GM12878 (cell line): ENCODE data around the gene ENTREP3. TPM values are rescaled to one million over a fixed set of nuclear protein-coding genes. Genes with fewer than 3 reads are reported as not detected.
A peak's percentile ranks its signal among the peaks of the same experiment; 100 is the strongest.

Experiments used
- ATF3 ChIP-seq: IDR thresholded peaks from 2 replicates; pipeline ENCODE4 v1.6.1; 2011; ENCODE audit warnings: low read depth, mild to moderate bottlenecking, low read length, moderate library complexity, borderline replicate concordance; ENCODE audit errors: extremely low read depth
- BCL3 ChIP-seq: IDR thresholded peaks from 2 replicates; pipeline ENCODE4 v1.6.1; 2011; ENCODE audit warnings: borderline replicate concordance, low read depth, mild to moderate bottlenecking, moderate library complexity, low read length; ENCODE audit not compliant: insufficient read depth, poor library complexity, severe bottlenecking
- ESRRA ChIP-seq: IDR thresholded peaks from 2 replicates; pipeline ENCODE4 v1.6.1; 2012; ENCODE audit warnings: mild to moderate bottlenecking, low read length, improper control_type of control experiment
- HDGF ChIP-seq: fragments of 450-650 bp; IDR thresholded peaks from 2 replicates; pipeline ENCODE4 v1.6.1; 2016; ENCODE audit warnings: antibody characterized with exemption
- IKZF2 ChIP-seq, 2 experiments: fragments of 450-650 bp; IDR thresholded peaks; 2 replicates each; pipeline ENCODE4 v1.6.1; 2017; ENCODE audit warnings: mild to moderate bottlenecking in 2 of 2, moderate library complexity in 2 of 2
- KLF5 ChIP-seq: fragments of 450-650 bp; IDR thresholded peaks from 2 replicates; pipeline ENCODE4 v1.6.1; 2014; ENCODE audit warnings: mild to moderate bottlenecking; ENCODE audit not compliant: partially characterized antibody
- MXI1 ChIP-seq: fragments of 150-350 bp; IDR thresholded peaks from 2 replicates; pipeline ENCODE4 v1.6.1; 2011; ENCODE audit warnings: low read depth, mild to moderate bottlenecking, inconsistent platforms, low read length, improper control_type of control experiment
- MYC ChIP-seq: IDR thresholded peaks from 2 replicates; pipeline ENCODE4 v1.6.1; 2011; ENCODE audit warnings: mild to moderate bottlenecking, low read length, moderate library complexity, inconsistent platforms; ENCODE audit not compliant: insufficient read depth, insufficient replicate concordance, insufficient read length, severe bottlenecking
- NBN ChIP-seq: fragments of 450-650 bp; IDR thresholded peaks from 2 replicates; pipeline ENCODE4 v1.6.1; 2016
- POLR2AphosphoS2 ChIP-seq: IDR thresholded peaks from 2 replicates; pipeline ENCODE4 v1.6.1; 2011; ENCODE audit warnings: low read depth, mild to moderate bottlenecking, low read length, improper control_type of control experiment, moderate library complexity
- POLR2AphosphoS5 ChIP-seq: IDR thresholded peaks from 2 replicates; pipeline ENCODE4 v1.6.1; 2011; ENCODE audit warnings: mild to moderate bottlenecking, low read length, inconsistent platforms
- RB1 ChIP-seq: fragments of 450-650 bp; formaldehyde crosslinking; IDR thresholded peaks from 2 replicates; pipeline ENCODE4 v1.6.1; 2017; ENCODE audit warnings: mild to moderate bottlenecking, borderline replicate concordance
- RELA ChIP-seq: fragments of 450-650 bp; IDR thresholded peaks from 2 replicates; pipeline ENCODE4 v1.8.0; 2014; ENCODE audit warnings: borderline replicate concordance; ENCODE audit not compliant: partially characterized antibody
- SREBF1 ChIP-seq: IDR thresholded peaks from 2 replicates; pipeline ENCODE4 v1.6.1; 2012; ENCODE audit warnings: mild to moderate bottlenecking, low read length
- STAT1 ChIP-seq: fragments of 450-650 bp; conservative IDR thresholded peaks from 2 replicates; pipeline ENCODE4 v1.6.1; 2014; ENCODE audit warnings: antibody characterized with exemption, mild to moderate bottlenecking
- SUZ12 ChIP-seq: fragments of 200-600 bp; sonication (generic); IDR thresholded peaks from one replicate; pipeline ENCODE4 v1.6.1; 2018; ENCODE audit warnings: antibody characterized with exemption, mild to moderate bottlenecking; ENCODE audit not compliant: unreplicated experiment
- YBX1 ChIP-seq: fragments of 450-650 bp; IDR thresholded peaks from 2 replicates; pipeline ENCODE4 v1.6.1; 2016; ENCODE audit warnings: antibody characterized with exemption
- polyA plus RNA-seq, 11 experiments: library from polyadenylated mRNA; depleted of rRNA in 4 of 11; unstranded in 6 of 11; stranded (reverse) in 5 of 11; fragments of >200 nt; fragmentation: Nextera tagmentation in 4 of 11; fragmentation: Illumina TruSeq in 1 of 11; extraction: Ambion mirVana in 4 of 11; extraction: Trizol in 1 of 11; gene quantifications; 1 replicate in 1 of 11; 2 replicates in 10 of 11; pipeline versions ENCODE4 v1.2.1 to v1.2.3, GENCODE V29; 2011 to 2016; ENCODE audit warnings: inconsistent platforms in 2 of 11, missing spikeins in 2 of 11, low read depth in 1 of 11
- total RNA-seq, 4 experiments: library from RNA; depleted of rRNA in 3 of 4; stranded (reverse); fragments of >200 nt in 3 of 4; fragmentation: Illumina TruSeq in 1 of 4; extraction: Trizol in 1 of 4; gene quantifications; 2 replicates each; pipeline versions ENCODE4 v1.2.1 to v1.2.3, GENCODE V29; 2013 to 2021
- TF ChIP-seq, protein P1 (sequence below): fragments of 150-350 bp; IDR thresholded peaks from 2 replicates; pipeline ENCODE4 v1.6.1; 2014; ENCODE audit warnings: mild to moderate bottlenecking, low read depth, low read length
- TF ChIP-seq, protein P2 (sequence below): fragments of 450-650 bp; IDR thresholded peaks from 2 replicates; pipeline ENCODE4 v1.6.1; 2018; ENCODE audit warnings: mild to moderate bottlenecking, low read depth, moderate library complexity; ENCODE audit not compliant: partially characterized antibody
- TF ChIP-seq, protein P3 (sequence below): fragments of 450-650 bp; IDR thresholded peaks from 2 replicates; pipeline ENCODE4 v1.6.1; 2017; ENCODE audit warnings: low read depth, mild to moderate bottlenecking, moderate library complexity
- TF ChIP-seq, protein P4 (sequence below): fragments of 450-650 bp; IDR thresholded peaks from 2 replicates; pipeline ENCODE4 v1.6.1; 2016; ENCODE audit warnings: mild to moderate bottlenecking

Gene ENTREP3
- total and polyA plus RNA-seq, 10 of the 15 experiments (the other 5 are each of a cell fraction or from before 2014, with no cell fraction given): 1.7 to 31.8 (median 3.9) TPM

DNA sequence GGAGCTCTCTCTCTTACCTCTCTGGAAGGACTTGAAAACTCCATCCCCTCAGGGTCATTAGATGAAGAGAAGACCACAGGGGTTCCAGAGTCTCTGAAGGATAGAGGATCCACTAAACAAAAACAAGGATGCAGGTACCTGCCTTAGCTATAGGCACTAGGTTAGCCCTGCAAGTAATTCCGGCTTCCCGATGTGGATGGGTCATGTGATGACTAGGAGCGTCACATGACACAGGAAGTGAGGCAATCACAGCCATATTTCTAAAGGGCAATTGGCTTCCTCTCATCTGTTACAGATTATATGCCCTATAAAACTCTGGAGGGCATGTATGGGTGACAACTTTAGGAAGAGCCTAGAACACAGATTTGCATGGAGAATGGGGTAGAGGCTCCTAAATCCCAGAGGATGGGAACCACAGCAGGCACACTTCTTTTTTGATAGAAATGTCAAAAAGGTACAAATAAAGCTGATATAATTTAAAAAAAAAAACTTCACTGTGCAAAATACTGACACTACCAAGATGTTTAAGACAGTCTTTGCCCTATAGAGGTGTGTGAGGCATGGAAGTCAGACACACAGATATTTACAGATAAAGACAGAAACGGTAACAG, 14.1 kb downstream of the ENTREP3 start (continued):
- TF ChIP-seq, protein P1, sequence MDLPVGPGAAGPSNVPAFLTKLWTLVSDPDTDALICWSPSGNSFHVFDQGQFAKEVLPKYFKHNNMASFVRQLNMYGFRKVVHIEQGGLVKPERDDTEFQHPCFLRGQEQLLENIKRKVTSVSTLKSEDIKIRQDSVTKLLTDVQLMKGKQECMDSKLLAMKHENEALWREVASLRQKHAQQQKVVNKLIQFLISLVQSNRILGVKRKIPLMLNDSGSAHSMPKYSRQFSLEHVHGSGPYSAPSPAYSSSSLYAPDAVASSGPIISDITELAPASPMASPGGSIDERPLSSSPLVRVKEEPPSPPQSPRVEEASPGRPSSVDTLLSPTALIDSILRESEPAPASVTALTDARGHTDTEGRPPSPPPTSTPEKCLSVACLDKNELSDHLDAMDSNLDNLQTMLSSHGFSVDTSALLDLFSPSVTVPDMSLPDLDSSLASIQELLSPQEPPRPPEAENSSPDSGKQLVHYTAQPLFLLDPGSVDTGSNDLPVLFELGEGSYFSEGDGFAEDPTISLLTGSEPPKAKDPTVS: no peak
- TF ChIP-seq KLF5: no peak
- TF ChIP-seq IKZF2 (IDR thresholded peaks at IDR 0.05): no peak
- no peak for TF ChIP-seq SREBF1
- TF ChIP-seq RB1: no peak
- TF ChIP-seq POLR2AphosphoS5: no peak
- TF ChIP-seq, protein P2, sequence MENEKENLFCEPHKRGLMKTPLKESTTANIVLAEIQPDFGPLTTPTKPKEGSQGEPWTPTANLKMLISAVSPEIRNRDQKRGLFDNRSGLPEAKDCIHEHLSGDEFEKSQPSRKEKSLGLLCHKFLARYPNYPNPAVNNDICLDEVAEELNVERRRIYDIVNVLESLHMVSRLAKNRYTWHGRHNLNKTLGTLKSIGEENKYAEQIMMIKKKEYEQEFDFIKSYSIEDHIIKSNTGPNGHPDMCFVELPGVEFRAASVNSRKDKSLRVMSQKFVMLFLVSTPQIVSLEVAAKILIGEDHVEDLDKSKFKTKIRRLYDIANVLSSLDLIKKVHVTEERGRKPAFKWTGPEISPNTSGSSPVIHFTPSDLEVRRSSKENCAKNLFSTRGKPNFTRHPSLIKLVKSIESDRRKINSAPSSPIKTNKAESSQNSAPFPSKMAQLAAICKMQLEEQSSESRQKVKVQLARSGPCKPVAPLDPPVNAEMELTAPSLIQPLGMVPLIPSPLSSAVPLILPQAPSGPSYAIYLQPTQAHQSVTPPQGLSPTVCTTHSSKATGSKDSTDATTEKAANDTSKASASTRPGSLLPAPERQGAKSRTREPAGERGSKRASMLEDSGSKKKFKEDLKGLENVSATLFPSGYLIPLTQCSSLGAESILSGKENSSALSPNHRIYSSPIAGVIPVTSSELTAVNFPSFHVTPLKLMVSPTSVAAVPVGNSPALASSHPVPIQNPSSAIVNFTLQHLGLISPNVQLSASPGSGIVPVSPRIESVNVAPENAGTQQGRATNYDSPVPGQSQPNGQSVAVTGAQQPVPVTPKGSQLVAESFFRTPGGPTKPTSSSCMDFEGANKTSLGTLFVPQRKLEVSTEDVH: peak; percentile 74
- peak; percentile 99 for TF ChIP-seq ATF3
- peak; percentile 58; the same call in 1 of the 2 replicates for TF ChIP-seq NBN
- TF ChIP-seq, protein P3, sequence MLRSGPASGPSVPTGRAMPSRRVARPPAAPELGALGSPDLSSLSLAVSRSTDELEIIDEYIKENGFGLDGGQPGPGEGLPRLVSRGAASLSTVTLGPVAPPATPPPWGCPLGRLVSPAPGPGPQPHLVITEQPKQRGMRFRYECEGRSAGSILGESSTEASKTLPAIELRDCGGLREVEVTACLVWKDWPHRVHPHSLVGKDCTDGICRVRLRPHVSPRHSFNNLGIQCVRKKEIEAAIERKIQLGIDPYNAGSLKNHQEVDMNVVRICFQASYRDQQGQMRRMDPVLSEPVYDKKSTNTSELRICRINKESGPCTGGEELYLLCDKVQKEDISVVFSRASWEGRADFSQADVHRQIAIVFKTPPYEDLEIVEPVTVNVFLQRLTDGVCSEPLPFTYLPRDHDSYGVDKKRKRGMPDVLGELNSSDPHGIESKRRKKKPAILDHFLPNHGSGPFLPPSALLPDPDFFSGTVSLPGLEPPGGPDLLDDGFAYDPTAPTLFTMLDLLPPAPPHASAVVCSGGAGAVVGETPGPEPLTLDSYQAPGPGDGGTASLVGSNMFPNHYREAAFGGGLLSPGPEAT: peak; percentile 88
- TF ChIP-seq HDGF: no peak
- no peak for TF ChIP-seq ESRRA
- 0 out of 2 replicates have a peak, but pooled peaks have one; percentile 49 for TF ChIP-seq STAT1
- TF ChIP-seq, protein P4, sequence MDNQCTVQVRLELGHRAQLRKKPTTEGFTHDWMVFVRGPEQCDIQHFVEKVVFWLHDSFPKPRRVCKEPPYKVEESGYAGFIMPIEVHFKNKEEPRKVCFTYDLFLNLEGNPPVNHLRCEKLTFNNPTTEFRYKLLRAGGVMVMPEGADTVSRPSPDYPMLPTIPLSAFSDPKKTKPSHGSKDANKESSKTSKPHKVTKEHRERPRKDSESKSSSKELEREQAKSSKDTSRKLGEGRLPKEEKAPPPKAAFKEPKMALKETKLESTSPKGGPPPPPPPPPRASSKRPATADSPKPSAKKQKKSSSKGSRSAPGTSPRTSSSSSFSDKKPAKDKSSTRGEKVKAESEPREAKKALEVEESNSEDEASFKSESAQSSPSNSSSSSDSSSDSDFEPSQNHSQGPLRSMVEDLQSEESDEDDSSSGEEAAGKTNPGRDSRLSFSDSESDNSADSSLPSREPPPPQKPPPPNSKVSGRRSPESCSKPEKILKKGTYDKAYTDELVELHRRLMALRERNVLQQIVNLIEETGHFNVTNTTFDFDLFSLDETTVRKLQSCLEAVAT: no peak
- TF ChIP-seq MXI1: no peak
- TF ChIP-seq BCL3: no peak
- TF ChIP-seq MYC: no peak
- TF ChIP-seq RELA: peak; percentile 63
- no peak for TF ChIP-seq SUZ12
- TF ChIP-seq YBX1: no peak
- no peak for TF ChIP-seq POLR2AphosphoS2
